WTC11 (cell line): ENCODE data around the gene ZNF775. TPM values are rescaled to one million over a fixed set of nuclear protein-coding genes. Genes with fewer than 3 reads are reported as not detected.

Source experiments
- ATAC-seq: fragments of 200-7000 bp; cut with Tn5 transposase; 2 replicates; pipeline ENCODE4 v1.10.0; 2021; ENCODE audit warnings: mild to moderate bottlenecking, moderate library complexity
- CTCF ChIA-PET: fragments of 300-600 bp; sonication (Branson Sonifier 250); formaldehyde crosslinking; loops from one replicate; lab custom pipeline; 2021; ENCODE audit warnings: antibody characterized with exemption; lab: Charles Lee
- POLR2A ChIA-PET: fragments of 350-600 bp; sonication (Branson Sonifier 250); formaldehyde crosslinking; loops from one replicate; lab custom pipeline; 2021; ENCODE audit warnings: antibody characterized with exemption; lab: Charles Lee
- DNase-seq: peaks from one replicate; pipeline ENCODE4 v3.0.0; 2021; ENCODE audit warnings: low spot score
- H3K27ac Mint-ChIP-seq: 2 replicates; pipeline ENCODE4 v1.8.0; 2021; ENCODE audit warnings: mixed read lengths
- H3K27me3 Mint-ChIP-seq: 2 replicates; pipeline ENCODE4 v1.8.0; 2021; ENCODE audit warnings: low read depth, mild to moderate bottlenecking, moderate library complexity, mixed read lengths
- H3K36me3 Mint-ChIP-seq: 2 replicates; pipeline ENCODE4 v1.8.0; 2021; ENCODE audit warnings: mixed read lengths
- H3K4me1 Mint-ChIP-seq: 2 replicates; pipeline ENCODE4 v1.8.0; 2022; ENCODE audit warnings: mixed read lengths
- H3K4me3 Mint-ChIP-seq: 2 replicates; pipeline ENCODE4 v1.8.0; 2021; ENCODE audit warnings: mild to moderate bottlenecking, moderate library complexity, mixed read lengths
- H3K9me3 Mint-ChIP-seq: 2 replicates; pipeline ENCODE4 v1.8.0; 2021; ENCODE audit warnings: mixed read lengths
- AFF4 ChIP-seq: sonication (generic); formaldehyde crosslinking; IDR thresholded peaks from 2 replicates; pipeline ENCODE4 v1.8.1; 2023; ENCODE audit warnings: mild to moderate bottlenecking, missing genetic modification reagents, borderline replicate concordance
- ESRRA ChIP-seq: sonication (generic); formaldehyde crosslinking; IDR thresholded peaks from 2 replicates; pipeline ENCODE4 v1.8.1; 2022; ENCODE audit warnings: mild to moderate bottlenecking, missing genetic modification reagents, borderline replicate concordance
- GABPB1 ChIP-seq: sonication (generic); formaldehyde crosslinking; IDR thresholded peaks from 2 replicates; pipeline ENCODE4 v1.8.1; 2023; ENCODE audit warnings: mild to moderate bottlenecking, missing genetic modification reagents
- GRHL2 ChIP-seq: fragments of 250-450 bp; sonication (Bioruptor Pico); IDR thresholded peaks from 2 replicates; pipeline ENCODE4 v1.8.0; 2022; ENCODE audit warnings: mild to moderate bottlenecking, moderate library complexity; ENCODE audit not compliant: insufficient replicate concordance, severe bottlenecking
- JUN ChIP-seq: sonication (generic); formaldehyde crosslinking; IDR thresholded peaks from 2 replicates; pipeline ENCODE4 v1.8.0; 2023; ENCODE audit warnings: mild to moderate bottlenecking, missing genetic modification reagents
- NFYB ChIP-seq: sonication (generic); formaldehyde crosslinking; conservative IDR thresholded peaks from 2 replicates; pipeline ENCODE4 v1.8.0; 2022; ENCODE audit warnings: low read depth, missing genetic modification reagents
- NR1H2 ChIP-seq: sonication (generic); formaldehyde crosslinking; IDR thresholded peaks from 2 replicates; pipeline ENCODE4 v1.9.0; 2021; ENCODE audit warnings: mild to moderate bottlenecking, moderate library complexity, missing genetic modification reagents
- RELA ChIP-seq: sonication (generic); formaldehyde crosslinking; IDR thresholded peaks from 2 replicates; pipeline ENCODE4 v1.8.1; 2022; ENCODE audit warnings: missing genetic modification reagents, mild to moderate bottlenecking, borderline replicate concordance
- SMAD3 ChIP-seq: sonication (generic); formaldehyde crosslinking; IDR thresholded peaks from 2 replicates; pipeline ENCODE4 v1.8.0; 2022; ENCODE audit warnings: missing genetic modification reagents, mild to moderate bottlenecking, borderline replicate concordance
- ZMAT4 ChIP-seq: fragments of 250-450 bp; sonication (Bioruptor Pico); IDR thresholded peaks from 2 replicates; pipeline ENCODE4 v1.9.0; 2021; ENCODE audit warnings: mild to moderate bottlenecking
- ZNF138 ChIP-seq: sonication (generic); formaldehyde crosslinking; conservative IDR thresholded peaks from 2 replicates; pipeline ENCODE4 v1.8.1; 2022; ENCODE audit warnings: mild to moderate bottlenecking, moderate library complexity, missing genetic modification reagents
- ZNF219 ChIP-seq: sonication (generic); formaldehyde crosslinking; IDR thresholded peaks from 2 replicates; pipeline ENCODE4 v1.8.0; 2023; ENCODE audit warnings: missing genetic modification reagents, mild to moderate bottlenecking, borderline replicate concordance
- ZNF317 ChIP-seq: sonication (generic); formaldehyde crosslinking; IDR thresholded peaks from 2 replicates; pipeline ENCODE4 v1.8.1; 2023; ENCODE audit warnings: low read depth, mild to moderate bottlenecking, moderate library complexity, missing genetic modification reagents, borderline replicate concordance
- ZNF423 ChIP-seq: fragments of 250-450 bp; sonication (Bioruptor Pico); IDR thresholded peaks from 2 replicates; pipeline ENCODE4 v2.1.2; 2022; ENCODE audit warnings: mild to moderate bottlenecking, moderate library complexity
- ZNF512 ChIP-seq: sonication (generic); formaldehyde crosslinking; IDR thresholded peaks from 2 replicates; pipeline ENCODE4 v1.8.1; 2022; ENCODE audit warnings: missing genetic modification reagents, borderline replicate concordance
- total RNA-seq: library from RNA; stranded (reverse); gene quantifications from 3 replicates; pipeline ENCODE4 v1.2.3, GENCODE V29; 2021
- TF ChIP-seq, protein P1 (sequence below): sonication (generic); formaldehyde crosslinking; IDR thresholded peaks from 2 replicates; pipeline ENCODE4 v1.8.0; 2022; ENCODE audit warnings: mild to moderate bottlenecking, missing genetic modification reagents
- TF ChIP-seq, protein P2 (sequence below): fragments of 250-450 bp; sonication (Bioruptor Pico); IDR thresholded peaks from 2 replicates; pipeline ENCODE4 v2.1.2; 2022; ENCODE audit warnings: mild to moderate bottlenecking, moderate library complexity

The ZNF775 gene
- total RNA-seq, 1 experiment from 2014 or later = 25.4 TPM

GRCh38 chr7:150425670-150426069 is 46.5 kb downstream of the ZNF775 start:
- Mint-ChIP-seq H3K27ac (no peak overlapping the region), H3K4me3 (no peak overlapping the region), H3K9me3 (peaks cover 18% of the 10 kb centered on the region), H3K36me3 (no peaks in the 10 kb centered on the region)
- CTCF ChIA-PET = no interaction called here
- ATAC-seq = no peak
- TF ChIP-seq ZNF512 (CRISPR knock-in tag) = no peak
- no peak for TF ChIP-seq RELA (CRISPR knock-in tag)
- TF ChIP-seq JUN (CRISPR knock-in tag) = no peak
- no peak for TF ChIP-seq GABPB1 (CRISPR knock-in tag)
- TF ChIP-seq AFF4 (CRISPR knock-in tag) = no peak
- TF ChIP-seq, all 79 proteins: peak for 0
- Mint-ChIP-seq H3K27me3 (peaks cover 5% of the 10 kb centered on the region; the same call in 1 of the 2 replicates), H3K4me1 (peaks cover 46% of the 10 kb centered on the region)
- DNase-seq = no peak
- POLR2A ChIA-PET = no interaction called here

GRCh38 chr7:150428671-150429451 is 49.7 kb downstream of the ZNF775 start:
- Mint-ChIP-seq H3K27me3 (peaks cover 15% of the 10 kb centered on the region), H3K4me1 (peaks cover 33% of the 10 kb centered on the region), H3K27ac (no peak overlapping the region), H3K36me3 (no peaks in the 10 kb centered on the region; the same call in 1 of the 2 replicates), H3K9me3 (peaks cover 24% of the 10 kb centered on the region), H3K4me3 (no peak overlapping the region)
- DNase-seq = no peak
- TF ChIP-seq, protein P1, sequence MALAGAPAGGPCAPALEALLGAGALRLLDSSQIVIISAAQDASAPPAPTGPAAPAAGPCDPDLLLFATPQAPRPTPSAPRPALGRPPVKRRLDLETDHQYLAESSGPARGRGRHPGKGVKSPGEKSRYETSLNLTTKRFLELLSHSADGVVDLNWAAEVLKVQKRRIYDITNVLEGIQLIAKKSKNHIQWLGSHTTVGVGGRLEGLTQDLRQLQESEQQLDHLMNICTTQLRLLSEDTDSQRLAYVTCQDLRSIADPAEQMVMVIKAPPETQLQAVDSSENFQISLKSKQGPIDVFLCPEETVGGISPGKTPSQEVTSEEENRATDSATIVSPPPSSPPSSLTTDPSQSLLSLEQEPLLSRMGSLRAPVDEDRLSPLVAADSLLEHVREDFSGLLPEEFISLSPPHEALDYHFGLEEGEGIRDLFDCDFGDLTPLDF (CRISPR knock-in tag) = no peak
- TF ChIP-seq, protein P2, sequence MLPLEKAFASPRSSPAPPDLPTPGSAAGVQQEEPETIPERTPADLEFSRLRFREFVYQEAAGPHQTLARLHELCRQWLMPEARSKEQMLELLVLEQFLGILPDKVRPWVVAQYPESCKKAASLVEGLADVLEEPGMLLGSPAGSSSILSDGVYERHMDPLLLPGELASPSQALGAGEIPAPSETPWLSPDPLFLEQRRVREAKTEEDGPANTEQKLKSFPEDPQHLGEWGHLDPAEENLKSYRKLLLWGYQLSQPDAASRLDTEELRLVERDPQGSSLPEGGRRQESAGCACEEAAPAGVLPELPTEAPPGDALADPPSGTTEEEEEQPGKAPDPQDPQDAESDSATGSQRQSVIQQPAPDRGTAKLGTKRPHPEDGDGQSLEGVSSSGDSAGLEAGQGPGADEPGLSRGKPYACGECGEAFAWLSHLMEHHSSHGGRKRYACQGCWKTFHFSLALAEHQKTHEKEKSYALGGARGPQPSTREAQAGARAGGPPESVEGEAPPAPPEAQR (CRISPR knock-in tag) = peak; percentile 78
- TF ChIP-seq ZNF423 = peak; percentile 42; the same call in 1 of the 2 replicates
- ChIA-PET POLR2A (no interaction called here), CTCF (interaction anchor here (0.6 kb wide), 1 partner anchor 112 kb away, joined by 3 read pairs; no protein-coding TSS in a partner anchor)
- peak; percentile 53 for ATAC-seq

DNA sequence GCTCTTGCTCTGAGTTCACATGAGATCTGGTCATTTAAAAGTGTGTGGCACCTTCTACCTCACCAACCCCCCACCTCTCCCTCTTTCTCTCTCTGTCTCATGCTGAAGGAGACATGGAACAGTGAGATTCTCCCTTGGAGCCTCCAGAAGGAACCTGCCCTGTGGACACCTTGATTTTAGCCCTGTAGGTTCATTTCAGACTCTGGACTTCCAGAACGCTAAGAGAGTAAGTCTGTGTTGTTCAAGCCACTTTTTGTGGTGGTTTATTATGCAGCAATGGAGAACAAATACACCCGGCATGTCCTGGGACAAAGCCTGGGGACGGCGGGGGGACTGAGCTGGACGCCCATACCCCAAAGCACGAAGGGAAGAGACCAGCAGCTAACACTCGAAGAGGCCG is 50.6 kb downstream of the ZNF775 start:
- H3K4me3 Mint-ChIP-seq = no peak overlapping the region
- peaks cover 17% of the 10 kb centered on the region for H3K9me3 Mint-ChIP-seq
- POLR2A ChIA-PET = interaction anchor here (0.6 kb wide), 1 partner anchor 114 kb away, joined by 3 read pairs; no protein-coding TSS in a partner anchor
- peaks cover 33% of the 10 kb centered on the region for H3K4me1 Mint-ChIP-seq
- H3K36me3 Mint-ChIP-seq = no peaks in the 10 kb centered on the region; the same call in 1 of the 2 replicates
- no peak for TF ChIP-seq ZNF138
- TF ChIP-seq NFYB = no peak
- TF ChIP-seq ESRRA (CRISPR knock-in tag) = no peak
- TF ChIP-seq NR1H2 (CRISPR knock-in tag) = no peak
- no peak for TF ChIP-seq GRHL2 (CRISPR knock-in tag)
- TF ChIP-seq ZMAT4 = no peak
- no peak for TF ChIP-seq SMAD3 (CRISPR knock-in tag)
- no peak for TF ChIP-seq ZNF219 (CRISPR knock-in tag)
- no peak for TF ChIP-seq ZNF317 (CRISPR knock-in tag)
- no peak overlapping the region for H3K27ac Mint-ChIP-seq
- peaks cover 15% of the 10 kb centered on the region for H3K27me3 Mint-ChIP-seq
- ATAC-seq (no peak), DNase-seq (no peak)
- CTCF ChIA-PET = interaction anchor here (0.6 kb wide), 1 partner anchor 113 kb away, joined by 3 read pairs; no protein-coding TSS in a partner anchor
